GM19035 (cell line): Measurements from ENCODE around the gene PEF1.

ENCODE experiments used
- ATAC-seq: cut with Tn5 transposase; IDR thresholded peaks from one replicate; pipeline ENCODE4 v1.9.1; 2021; ENCODE audit not compliant: unreplicated experiment

PEF1 gene

DNA sequence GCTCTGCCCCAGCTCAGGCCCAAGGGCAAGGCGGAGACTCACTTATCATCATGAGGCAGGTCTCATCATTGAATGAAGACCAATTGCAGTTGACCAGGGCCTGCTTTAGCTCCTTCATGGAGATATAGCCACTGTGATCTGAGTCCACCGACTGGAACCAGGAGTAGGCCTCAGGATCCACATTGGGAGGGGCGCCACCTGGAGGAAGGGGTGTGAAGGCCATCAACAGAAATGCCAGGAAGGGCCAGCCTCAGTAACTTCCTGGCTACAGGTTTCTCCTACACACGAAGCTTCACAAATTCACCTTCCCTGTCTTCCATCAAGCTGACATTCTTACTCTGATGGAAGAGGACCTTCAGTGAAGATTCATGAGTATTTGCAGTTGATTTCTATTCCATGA is 11.6 kb downstream of the PEF1 start:
- ATAC-seq, result no peak

DNA sequence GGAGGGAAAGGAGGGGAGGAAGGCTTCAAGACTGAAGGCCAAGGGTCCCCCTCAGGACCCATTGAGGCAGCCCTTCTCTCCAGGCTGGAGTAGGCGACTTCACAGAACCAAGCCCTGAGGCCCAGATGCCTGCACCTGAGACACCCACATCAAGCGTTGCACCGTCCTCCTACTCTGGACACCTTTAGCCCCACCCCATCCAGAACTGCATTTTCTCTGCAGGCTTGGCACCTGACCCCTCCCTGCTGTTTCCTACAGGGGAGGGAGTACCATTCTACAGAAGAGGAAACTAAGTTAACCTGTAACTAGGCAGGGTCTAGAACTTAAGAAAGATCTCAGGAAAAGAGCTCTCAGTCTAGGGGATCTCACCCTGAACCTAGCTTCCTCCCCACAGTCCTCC is 12.0 kb downstream of the PEF1 start:
- ATAC-seq, result no peak

DNA sequence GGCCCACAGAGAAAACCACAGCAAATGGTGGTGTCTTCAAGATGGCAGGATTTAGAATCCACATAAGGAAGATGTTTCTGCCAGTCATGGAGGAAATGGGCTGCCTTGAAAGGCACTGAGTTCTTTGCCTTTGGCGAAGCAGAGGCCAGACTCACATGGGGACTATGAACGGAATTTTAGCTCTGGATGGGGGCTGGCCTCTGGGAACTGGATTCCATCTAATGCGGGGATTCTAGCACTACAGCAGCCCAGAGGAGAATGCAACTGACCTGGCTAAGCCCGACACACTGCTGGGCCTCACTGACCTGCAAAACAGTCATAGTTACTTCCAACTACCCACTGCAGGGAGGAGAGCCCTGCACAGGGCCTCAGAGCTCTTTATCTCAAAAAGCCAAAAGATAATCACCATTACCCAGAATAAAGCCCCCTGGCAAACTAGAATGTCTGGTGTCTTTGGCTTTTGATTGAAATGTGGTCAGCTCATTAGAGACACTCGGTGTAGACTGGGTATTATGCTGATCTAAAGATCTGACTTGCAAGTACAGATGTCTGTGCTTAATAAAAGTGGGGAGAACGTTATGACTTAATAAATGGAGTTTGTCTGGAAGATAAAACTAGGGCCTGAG is 15.6 kb downstream of the PEF1 start:
- ATAC-seq, result no peak

DNA sequence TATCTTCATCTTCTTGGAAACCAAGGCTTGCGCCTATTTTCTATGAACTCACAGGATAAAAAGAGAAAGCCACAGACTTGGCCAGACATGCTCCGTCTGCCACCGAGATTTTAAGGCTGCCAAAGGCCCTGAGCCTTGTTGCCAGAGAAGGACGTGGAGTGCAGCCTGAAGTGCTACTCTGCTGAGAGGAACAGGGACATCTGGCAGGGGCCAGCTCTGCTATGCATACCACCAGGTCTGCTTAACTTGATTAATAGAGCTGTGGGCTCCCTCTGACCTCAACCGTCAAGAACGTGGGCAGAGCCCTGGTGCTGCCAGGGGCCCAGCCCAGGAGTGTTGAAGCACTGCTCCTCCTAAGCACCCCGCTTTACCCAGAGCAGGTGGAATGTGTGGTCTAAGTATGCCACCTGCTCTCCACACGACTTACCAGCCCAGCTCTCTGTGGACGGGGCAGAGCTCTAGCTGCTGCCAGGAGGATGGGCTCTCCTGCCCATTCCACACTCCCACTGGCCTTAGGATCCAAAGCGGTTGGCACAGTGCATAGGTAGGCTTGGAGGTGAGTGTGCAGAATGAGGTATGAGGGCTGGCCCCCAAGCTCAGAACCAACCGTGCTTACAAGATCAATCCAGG is 16.6 kb downstream of the PEF1 start:
- no peak for ATAC-seq

DNA sequence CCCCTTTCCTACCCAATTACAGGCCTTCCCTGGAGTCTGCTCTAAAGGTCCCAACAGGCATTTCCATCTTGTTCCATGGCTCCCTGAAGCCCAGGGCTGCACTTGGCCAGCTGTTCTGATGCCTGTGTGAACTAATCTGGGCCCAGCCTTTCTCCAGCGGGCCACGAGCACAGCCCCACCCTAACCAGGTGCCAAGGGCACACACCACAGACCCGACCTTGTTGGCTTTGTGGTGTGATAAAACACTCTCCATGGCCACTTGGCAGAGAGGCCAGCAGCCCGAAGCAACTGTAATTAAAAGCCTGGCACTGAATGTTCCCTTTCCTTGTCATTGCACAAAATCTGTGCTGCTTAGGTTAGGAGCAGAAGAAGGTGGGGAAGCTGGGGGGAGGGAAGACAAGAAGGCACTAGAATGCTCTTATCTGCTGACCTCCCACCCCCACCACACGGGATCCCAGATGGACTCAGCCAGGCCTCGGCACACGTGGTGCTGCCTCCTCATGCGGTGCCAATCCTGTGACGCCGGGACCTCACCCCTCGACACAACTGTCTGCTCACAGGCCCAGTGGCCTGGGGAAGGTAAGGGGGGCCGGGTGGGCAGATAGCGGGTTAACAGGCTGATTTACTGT is 17.3 kb downstream of the PEF1 start:
- no peak for ATAC-seq

DNA sequence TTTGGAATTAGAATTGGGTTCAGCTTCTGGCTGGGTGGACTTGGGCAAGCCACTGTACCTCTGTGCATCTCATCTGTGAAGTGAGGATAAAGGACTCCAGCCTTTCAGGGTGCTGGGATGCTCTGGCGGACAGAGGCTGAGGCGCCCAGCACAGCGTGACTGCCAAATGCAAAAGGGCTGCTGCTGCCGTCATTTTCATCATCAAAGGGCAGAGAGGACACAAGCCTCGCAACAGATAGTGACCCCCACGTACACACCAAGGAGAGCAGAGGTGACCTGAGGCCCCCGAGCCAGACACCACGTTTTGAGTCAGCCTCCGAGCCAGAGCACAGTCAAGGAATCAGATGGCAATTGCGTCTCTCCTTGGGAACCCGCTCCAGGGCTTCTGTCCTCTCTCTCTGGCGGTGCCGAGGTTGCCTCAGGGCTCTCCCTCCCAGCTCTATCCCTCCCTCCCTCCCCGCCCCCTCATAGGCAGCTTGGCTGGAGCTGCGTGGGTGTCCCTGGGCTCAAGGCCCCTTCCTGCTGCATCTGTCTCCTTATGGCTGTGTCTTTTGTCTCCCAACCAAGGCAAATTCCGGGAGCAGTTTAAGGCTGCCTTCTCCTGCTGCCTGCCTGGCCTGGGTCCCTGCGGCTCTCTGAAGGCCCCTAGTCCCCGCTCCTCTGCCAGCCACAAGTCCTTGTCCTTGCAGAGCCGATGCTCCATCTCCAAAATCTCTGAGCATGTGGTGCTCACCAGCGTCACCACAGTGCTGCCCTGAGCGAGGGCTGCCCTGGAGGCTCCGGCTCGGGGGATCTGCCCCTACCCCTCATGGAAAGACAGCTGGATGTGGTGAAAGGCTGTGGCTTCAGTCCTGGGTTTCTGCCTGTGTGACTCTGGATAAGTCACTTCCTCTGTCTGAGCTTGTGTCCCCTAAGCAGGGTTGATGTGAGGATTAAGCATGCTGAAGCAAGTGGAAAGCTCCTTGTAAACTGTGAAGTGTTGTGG is 18.2 kb downstream of the PEF1 start:
- no peak for ATAC-seq

DNA sequence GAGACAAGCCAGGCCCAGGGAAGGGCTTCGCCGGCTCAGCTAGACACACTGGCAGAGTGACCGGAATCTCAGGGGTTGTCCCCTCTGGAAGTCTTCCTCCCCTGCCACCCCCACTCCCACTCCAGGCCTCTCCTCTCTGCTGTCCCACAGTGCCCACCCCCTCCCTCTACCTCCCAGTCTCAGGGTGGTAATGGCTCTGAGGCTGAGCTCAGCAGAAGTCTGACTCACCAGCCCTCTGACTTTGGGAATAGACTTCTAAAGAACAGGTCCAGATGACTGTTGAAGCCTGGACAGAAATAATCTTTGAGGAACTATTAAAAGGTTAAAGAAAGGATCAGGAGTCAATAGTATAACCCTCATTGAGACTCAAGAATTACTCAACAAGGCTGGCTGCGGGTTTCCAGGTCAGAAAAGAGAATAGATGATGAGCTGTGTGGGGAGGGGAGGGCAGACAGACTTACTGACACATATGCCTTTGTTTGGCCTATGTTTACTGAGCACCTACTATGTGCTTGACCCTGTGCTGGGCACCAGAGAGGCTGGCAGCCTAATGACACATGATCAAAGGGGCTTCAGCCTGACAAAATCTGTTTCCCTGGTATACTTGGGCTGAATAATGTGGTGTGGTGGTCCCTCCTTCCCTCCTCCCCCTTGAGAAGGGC is 19.0 kb downstream of the PEF1 start:
- ATAC-seq, result no peak

DNA sequence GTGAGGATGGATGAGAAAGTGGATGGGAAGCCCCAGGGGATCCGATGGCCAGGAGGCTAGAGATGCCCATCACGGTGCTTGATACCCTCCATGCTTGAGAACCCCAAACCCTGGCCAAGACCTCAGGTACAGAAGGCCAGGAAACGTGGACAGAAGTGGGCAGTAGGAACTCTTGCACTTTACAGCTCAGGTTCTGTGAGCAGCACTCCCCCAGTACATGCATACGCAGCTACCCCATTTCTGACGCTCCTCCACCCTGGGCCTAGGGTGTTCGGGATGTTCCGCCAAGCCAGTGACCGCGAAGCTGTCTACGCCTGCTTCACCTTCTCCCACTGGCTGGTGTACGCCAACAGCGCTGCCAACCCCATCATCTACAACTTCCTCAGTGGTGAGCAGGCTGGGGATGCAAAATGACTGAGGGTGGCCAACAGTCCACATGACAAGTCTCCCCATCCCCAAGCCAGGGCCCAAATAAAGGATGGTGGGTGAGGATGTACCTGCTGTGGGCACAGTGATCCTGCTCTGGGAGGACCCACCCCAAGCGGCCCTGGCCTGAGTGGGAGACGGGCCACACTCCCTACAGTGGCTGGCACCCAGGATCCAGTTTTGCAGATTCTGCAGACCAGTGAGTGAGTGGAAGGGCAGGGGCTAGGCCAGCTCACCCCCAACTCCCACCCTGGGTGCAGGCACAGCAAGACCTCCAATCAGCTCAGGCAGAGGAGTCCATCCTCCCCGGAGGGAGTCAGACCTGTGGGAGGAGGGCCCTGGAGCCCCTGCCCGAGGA is 19.8 kb downstream of the PEF1 start:
- no peak for ATAC-seq

DNA sequence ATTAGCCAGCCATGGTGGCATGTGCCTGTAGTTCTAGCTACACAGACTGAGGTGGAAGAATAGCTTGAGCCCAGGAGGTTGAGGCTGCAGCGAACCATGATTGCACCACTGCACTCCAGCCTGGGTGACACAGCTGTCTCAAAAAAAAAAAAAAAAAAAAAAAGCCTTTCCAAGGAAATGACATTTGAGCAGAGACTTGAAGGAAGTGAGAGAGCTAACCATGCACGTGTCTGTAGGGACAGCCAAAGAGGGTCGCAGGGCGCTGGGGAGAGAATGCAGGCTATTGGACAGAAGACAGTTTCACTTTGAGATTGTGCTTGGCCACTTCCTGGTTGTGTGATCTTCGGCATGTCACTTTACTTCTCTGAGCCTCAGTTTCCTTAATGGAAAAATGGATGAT is 20.4 kb downstream of the PEF1 start:
- ATAC-seq, result no peak

DNA sequence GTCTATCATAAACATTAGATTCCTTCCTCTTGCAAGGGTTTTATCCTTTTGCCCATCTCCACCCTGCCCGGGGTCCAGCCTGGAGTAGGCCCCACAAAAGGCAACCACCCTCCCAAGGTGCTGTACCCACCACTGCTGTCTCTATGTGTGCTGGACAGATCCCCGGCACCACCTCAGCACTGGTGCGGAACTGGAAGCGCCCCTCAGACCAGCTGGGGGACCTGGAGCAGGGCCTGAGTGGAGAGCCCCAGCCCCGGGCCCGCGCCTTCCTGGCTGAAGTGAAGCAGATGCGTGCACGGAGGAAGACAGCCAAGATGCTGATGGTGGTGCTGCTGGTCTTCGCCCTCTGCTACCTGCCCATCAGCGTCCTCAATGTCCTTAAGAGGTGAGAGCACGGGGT is 21.3 kb downstream of the PEF1 start:
- no peak for ATAC-seq

DNA sequence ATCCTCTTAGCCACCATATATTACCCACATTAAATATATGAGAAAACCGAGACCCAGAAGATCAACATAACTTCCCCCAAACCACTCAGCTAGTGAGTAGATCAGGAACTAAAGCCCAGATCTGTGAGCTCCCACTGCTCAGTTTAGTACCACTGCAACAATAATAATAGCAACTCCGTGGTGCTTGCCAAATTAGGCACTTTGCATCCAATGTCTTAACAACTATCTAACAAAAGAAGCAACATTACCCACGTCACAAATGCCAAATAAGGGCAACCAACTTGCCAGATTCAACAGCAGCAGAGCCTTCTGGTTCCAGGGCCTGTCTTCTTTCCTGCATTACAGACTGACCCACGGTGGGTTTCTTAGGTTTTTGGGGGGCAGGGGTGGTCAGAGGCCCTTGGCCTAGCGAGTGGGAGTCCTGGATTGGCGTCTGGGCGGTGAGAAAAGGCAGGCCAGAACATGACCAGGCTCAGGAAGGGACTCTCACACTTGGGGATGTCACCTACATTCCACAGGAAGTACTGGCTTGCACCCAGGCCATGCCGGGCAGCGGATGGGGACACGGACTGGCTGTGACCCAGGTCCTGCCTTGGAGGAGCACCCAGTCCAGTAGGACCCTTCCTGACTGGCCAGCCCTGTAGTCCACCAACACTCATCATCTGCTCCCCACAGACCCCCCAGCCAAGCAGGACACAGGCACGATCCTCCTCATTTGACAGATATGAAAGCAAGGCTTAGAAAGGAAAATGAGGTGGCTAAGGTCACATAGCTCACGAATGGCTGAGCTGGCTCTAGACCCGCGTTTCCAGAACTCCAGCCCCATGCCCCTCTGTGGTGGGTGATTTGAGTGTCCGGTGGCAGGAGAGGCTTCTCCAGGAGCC is 22.6 kb downstream of the PEF1 start:
- no peak for ATAC-seq

DNA sequence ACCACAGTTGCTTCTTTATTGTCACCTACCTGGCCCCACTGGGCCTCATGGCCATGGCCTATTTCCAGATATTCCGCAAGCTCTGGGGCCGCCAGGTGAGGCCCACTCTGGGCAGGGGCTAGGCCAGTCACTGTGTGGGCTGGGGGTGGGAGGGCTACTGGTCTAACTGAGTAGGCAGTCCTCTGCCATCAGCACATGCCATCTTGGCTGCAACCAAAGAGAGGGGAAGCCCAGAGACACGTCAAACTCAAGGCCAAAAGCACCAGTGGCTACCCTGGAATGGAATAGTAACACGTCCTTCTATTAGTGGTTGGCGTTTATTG is 23.2 kb downstream of the PEF1 start:
- no peak for ATAC-seq

DNA sequence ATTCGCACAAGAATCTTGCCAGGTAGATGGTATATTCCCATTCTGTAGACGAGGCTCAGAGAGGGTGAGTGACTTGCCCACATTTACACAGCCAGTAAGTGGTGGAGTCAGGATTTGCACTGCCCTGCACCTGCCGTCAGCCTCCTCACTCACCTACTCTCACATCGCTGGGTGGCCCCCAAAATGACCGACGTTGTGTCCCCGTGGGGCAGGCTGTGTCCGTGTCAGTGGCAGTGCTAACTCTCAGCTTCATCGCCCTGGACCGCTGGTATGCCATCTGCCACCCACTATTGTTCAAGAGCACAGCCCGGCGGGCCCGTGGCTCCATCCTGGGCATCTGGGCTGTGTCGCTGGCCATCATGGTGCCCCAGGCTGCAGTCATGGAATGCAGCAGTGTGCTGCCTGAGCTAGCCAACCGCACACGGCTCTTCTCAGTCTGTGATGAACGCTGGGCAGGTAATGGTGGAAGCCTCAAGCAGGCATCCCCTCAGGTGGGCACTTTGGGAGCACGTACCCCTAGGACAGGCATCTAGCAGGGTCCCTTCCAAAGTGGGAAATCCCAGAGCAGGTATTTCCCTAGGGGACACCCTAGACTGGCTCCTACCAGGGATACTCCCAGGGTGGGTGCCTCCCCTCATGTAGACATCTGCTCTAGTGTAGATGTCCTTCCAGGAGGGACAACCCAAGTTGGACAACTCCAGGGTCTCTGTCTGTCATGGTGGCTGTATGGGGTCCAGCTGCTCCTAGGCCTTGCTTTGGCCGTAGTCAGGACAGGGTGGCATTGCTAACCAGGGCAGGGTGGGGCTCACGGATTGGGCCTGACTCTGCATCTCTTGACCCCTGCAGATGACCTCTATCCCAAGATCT is 23.8 kb downstream of the PEF1 start:
- ATAC-seq, result no peak

DNA sequence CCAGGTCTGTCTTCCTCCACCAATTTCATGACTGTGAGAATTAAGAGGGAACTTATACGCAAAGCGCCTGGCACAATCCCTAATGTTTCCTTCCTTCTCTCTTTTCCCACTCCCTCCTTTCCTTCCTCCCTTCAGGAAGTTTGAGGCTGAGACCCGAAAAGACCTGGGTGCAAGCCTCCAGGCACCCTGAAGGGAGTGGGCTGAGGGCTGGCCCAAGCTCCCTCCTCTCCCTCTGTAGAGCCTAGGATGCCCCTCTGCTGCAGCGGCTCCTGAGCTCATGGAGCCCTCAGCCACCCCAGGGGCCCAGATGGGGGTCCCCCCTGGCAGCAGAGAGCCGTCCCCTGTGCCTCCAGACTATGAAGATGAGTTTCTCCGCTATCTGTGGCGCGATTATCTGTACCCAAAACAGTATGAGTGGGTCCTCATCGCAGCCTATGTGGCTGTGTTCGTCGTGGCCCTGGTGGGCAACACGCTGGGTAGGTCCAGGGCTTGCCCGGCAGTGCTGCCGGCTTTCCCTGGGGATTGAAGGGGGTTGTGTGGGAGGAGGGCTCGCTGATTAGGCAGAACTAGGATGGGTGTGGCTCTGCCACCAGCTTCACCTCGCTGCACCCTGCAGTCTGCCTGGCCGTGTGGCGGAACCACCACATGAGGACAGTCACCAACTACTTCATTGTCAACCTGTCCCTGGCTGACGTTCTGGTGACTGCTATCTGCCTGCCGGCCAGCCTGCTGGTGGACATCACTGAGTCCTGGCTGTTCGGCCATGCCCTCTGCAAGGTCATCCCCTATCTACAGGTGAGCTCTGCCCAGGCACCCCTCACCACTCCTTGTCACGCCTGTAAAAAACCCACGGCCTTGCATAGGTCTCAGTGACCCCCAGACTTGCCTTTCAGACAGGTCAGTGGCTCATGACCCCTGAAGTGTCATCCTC is 25.5 kb downstream of the PEF1 start:
- ATAC-seq, result no peak

DNA sequence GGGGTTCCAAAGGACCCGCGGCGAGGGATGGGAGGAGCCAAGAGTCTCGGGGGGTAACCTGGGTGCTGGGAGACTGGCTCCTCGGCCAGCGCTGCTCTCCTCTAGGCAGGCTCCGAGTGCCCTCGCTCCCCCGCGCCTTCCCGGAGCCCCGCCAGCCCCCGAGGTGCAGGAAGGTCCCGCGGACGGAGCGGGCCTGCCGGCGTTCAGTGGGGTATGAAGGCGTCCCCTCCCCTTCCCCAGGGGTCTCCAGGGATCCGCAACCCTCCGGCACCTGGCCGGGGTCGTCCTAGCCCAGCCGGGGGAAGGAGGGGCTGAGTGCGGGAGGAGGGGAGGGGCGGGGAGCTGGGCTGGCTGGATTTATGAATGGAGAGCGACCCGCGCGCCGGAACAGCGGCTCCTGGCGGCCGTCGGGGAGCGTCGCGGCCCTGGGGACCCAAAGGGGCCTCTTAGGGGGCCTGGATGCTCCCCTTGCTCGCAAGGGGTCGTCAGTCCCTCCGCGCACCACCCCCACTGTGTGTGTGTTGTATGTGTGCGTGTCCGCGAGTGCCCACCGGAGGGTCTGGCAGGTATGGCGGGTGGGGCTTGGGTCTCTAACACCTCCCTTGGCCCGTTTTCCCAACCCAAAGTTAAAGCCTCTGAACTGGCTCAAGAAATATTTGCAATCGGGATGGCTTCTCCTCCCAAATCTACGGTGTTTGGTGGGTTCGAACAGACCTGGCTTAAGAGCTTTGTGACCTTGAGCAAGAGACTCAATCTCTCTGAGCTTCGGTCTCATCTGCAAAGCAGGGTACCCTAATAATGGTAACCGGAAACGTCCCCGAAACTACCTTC is 26.5 kb downstream of the PEF1 start:
- no peak for ATAC-seq

DNA sequence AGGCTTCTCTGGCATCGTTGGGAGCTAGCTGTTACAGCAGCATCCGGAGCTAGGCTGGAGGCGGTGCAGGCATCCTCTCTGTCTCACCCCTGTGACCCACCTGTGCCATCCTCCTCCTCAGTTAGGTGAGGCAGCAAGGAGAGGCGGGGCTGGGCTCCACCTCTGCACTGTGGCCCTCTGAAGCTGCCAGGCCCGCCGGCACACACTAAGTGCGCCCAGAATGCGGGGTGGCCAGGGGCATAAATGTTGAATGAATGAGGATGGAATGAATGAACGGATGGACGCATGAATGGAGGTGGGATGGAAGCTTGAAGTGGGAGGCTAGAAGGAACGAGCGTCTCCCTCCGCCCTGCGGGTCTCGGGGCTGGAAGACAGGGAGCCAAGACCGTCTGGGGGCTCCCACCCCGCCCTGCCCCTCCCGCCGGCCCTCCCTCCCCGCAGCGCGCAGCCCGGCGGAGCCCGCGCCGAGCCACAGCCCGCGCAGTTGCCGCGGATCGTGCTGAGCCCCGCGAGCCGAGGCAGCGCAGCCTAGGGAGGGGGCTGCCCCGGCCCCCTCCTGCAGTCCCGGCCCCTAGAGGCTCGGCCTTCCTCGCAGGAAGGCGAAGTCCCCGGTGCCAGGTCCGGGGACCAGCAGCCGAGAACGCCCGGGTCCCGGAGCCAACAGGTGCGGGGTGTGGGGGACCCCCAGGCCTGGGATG is 27.3 kb downstream of the PEF1 start, which contains the start of gene HCRTR1:
HCRTR1 (plus strand) TSS at position 472 of the 698 bp plus-strand sequence. CDS start 1,504 bp downstream, outside the sequence.
- no peak for ATAC-seq
